KMS-11 (cell line): ENCODE data around the gene VCAN.

Experiments
- H2AFZ ChIP-seq: fragments of 200-600 bp; sonication (generic); 2 replicates; pipeline ENCODE4 v1.6.1; 2016; ENCODE audit warnings: antibody characterized with exemption, mixed run types, low read depth
- H3K27ac ChIP-seq: fragments of 200-600 bp; sonication (generic); 2 replicates; pipeline ENCODE4 v1.6.1; 2016; ENCODE audit warnings: mild to moderate bottlenecking, mixed run types
- H3K27me3 ChIP-seq: fragments of 200-600 bp; sonication (generic); 2 replicates; pipeline ENCODE4 v1.6.1; 2017; ENCODE audit warnings: mild to moderate bottlenecking, low read depth, mixed run types, moderate library complexity; ENCODE audit not compliant: insufficient read depth
- H3K36me3 ChIP-seq: fragments of 200-600 bp; sonication (generic); 2 replicates; pipeline ENCODE4 v1.6.1; 2017; ENCODE audit warnings: mild to moderate bottlenecking, mixed run types; ENCODE audit not compliant: insufficient read depth
- H3K4me1 ChIP-seq: fragments of 200-600 bp; sonication (generic); 2 replicates; pipeline ENCODE4 v1.6.1; 2016; ENCODE audit warnings: mild to moderate bottlenecking, low read depth, mixed run types; ENCODE audit not compliant: poor library complexity, severe bottlenecking
- H3K4me2 ChIP-seq: fragments of 200-600 bp; sonication (generic); 2 replicates; pipeline ENCODE4 v1.7.0; 2016; ENCODE audit warnings: mild to moderate bottlenecking, mixed run types
- H3K4me3 ChIP-seq: fragments of 200-600 bp; sonication (generic); IDR thresholded peaks from 2 replicates; pipeline ENCODE4 v1.6.1; 2017; ENCODE audit warnings: low read depth, low read length, mixed read lengths; ENCODE audit not compliant: insufficient read depth
- H3K79me2 ChIP-seq: fragments of 200-600 bp; sonication (generic); 2 replicates; pipeline ENCODE4 v1.6.1; 2016; ENCODE audit warnings: low read depth, mixed run types; ENCODE audit not compliant: insufficient read depth
- H3K9ac ChIP-seq: fragments of 200-600 bp; sonication (generic); 2 replicates; pipeline ENCODE4 v1.6.1; 2016; ENCODE audit warnings: mild to moderate bottlenecking, mixed run types
- H4K20me1 ChIP-seq: fragments of 200-600 bp; sonication (generic); 2 replicates; pipeline ENCODE4 v1.6.1; 2016; ENCODE audit warnings: mild to moderate bottlenecking, mixed run types; ENCODE audit not compliant: insufficient read depth
- CTCF ChIP-seq: fragments of 200-600 bp; sonication (generic); conservative IDR thresholded peaks from 2 replicates; pipeline ENCODE4 v1.6.1; 2017; ENCODE audit warnings: low read depth, mild to moderate bottlenecking, antibody characterized with exemption, low read length, moderate library complexity, mixed read lengths

The VCAN gene

GRCh38 chr5:83487155-83487554 lies 15.6 kb downstream of the VCAN start:
- Histone ChIP-seq H3K4me2 (no peak overlapping the region), H4K20me1 (no peaks in the 10 kb centered on the region), H3K4me3 (no peak overlapping the region), H3K27me3 (no peaks in the 10 kb centered on the region), H3K27ac (no peak overlapping the region), H3K9ac (no peak overlapping the region), H3K4me1 (no peaks in the 10 kb centered on the region), H3K79me2 (no peaks in the 10 kb centered on the region), H2AFZ (no peak overlapping the region), H3K36me3 (no peaks in the 10 kb centered on the region)
- TF ChIP-seq CTCF: no peak

GRCh38 chr5:83488271-83488670 lies 16.7 kb downstream of the VCAN start:
- Histone ChIP-seq H3K27ac (no peak overlapping the region), H3K36me3 (no peaks in the 10 kb centered on the region), H3K9ac (no peak overlapping the region), H3K4me1 (no peaks in the 10 kb centered on the region), H4K20me1 (no peaks in the 10 kb centered on the region), H2AFZ (no peak overlapping the region), H3K4me3 (no peak overlapping the region), H3K27me3 (no peaks in the 10 kb centered on the region), H3K79me2 (no peaks in the 10 kb centered on the region), H3K4me2 (no peak overlapping the region)
- TF ChIP-seq CTCF: no peak

GRCh38 chr5:83488821-83489220 lies 17.3 kb downstream of the VCAN start:
- Histone ChIP-seq H2AFZ (no peak overlapping the region), H3K79me2 (no peaks in the 10 kb centered on the region), H3K9ac (no peak overlapping the region), H4K20me1 (no peaks in the 10 kb centered on the region), H3K4me2 (no peak overlapping the region), H3K4me3 (no peak overlapping the region), H3K4me1 (no peaks in the 10 kb centered on the region), H3K27ac (no peak overlapping the region), H3K36me3 (no peaks in the 10 kb centered on the region), H3K27me3 (no peaks in the 10 kb centered on the region)
- TF ChIP-seq CTCF: no peak

- Histone ChIP-seq H3K36me3 (no peaks in the 10 kb centered on the region), H3K79me2 (no peaks in the 10 kb centered on the region), H3K27ac (no peak overlapping the region), H3K4me1 (peaks cover 6% of the 10 kb centered on the region), H3K27me3 (no peaks in the 10 kb centered on the region), H2AFZ (no peak overlapping the region), H3K4me2 (no peak overlapping the region), H4K20me1 (no peaks in the 10 kb centered on the region), H3K4me3 (no peak overlapping the region), H3K9ac (no peak overlapping the region)
- no peak for TF ChIP-seq CTCF
Measured at GRCh38 chr5:83490203-83490602, 18.7 kb downstream of the VCAN start.

GRCh38 chr5:83492331-83492730 lies 20.8 kb downstream of the VCAN start:
- no peak for TF ChIP-seq CTCF
- Histone ChIP-seq H3K4me2 (no peak overlapping the region), H3K27me3 (no peaks in the 10 kb centered on the region), H4K20me1 (no peaks in the 10 kb centered on the region), H3K4me1 (peaks cover 8% of the 10 kb centered on the region), H3K36me3 (no peaks in the 10 kb centered on the region), H3K9ac (no peak overlapping the region), H3K4me3 (no peak overlapping the region), H3K79me2 (no peaks in the 10 kb centered on the region), H3K27ac (no peak overlapping the region), H2AFZ (no peak overlapping the region)
